ENCODE data around the gene PPP2R2B. TPM values are rescaled to one million over a fixed set of nuclear protein-coding genes. Genes with fewer than 3 reads are reported as not detected.

The PPP2R2B gene
- polyA plus RNA-seq, 1 donor (not counting 4 experiments of a cell fraction or from before 2014, with no cell fraction given), result 0.33 TPM

DNA sequence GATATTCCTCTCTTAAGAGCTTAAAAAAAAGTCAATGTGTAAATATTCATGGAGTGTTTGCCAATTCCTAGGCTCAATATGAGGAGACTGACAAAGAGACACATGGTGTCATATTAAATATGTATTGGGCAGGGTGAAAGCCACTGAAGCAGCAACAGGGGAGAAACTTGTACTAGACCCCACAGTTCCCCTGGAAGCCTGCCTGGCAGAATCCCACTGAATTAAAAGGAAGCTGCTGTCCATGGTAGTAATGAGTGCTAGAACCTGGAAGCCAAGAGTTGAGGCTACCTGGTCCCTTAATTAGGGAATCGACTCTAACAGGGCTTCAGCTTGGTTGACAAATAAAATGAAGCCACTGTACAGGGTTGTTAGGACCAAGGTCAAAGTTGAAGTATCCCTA lies 233.2 kb downstream of the PPP2R2B start:
- Histone ChIP-seq H3K4me3 (ENCODE audit: control insufficient read depth in 2 of 3, extremely low read depth in 1 of 3, insufficient read depth in 2 of 3, low read depth in 1 of 3, low read length in 3 of 3) (no peak overlapping the region), H3K27ac (ENCODE audit: control insufficient read depth, insufficient read depth, low read length) (no peak overlapping the region), H3K27me3 (ENCODE audit: control insufficient read depth, extremely low read depth, insufficient read depth, low read length) (no peaks in the 10 kb centered on the region), H4K20me1 (ENCODE audit: control insufficient read depth, extremely low read depth, insufficient read depth, low read length) (no peaks in the 10 kb centered on the region), H3K4me2 (ENCODE audit: control insufficient read depth, extremely low read depth, insufficient read depth, low read depth, low read length) (no peak overlapping the region), H3K79me2 (ENCODE audit: control insufficient read depth, insufficient read depth, low read length) (no peaks in the 10 kb centered on the region), H3K9me3 (ENCODE audit: control insufficient read depth, low read depth, low read length) (no peaks in the 10 kb centered on the region), H3K9ac (ENCODE audit: control insufficient read depth, extremely low read depth, insufficient read depth, low read length) (no peak overlapping the region), H2AFZ (ENCODE audit: control insufficient read depth, low read length) (no peak overlapping the region), H3K36me3 (ENCODE audit: control insufficient read depth in 2 of 2, extremely low read depth in 1 of 2, insufficient read depth in 2 of 2, low read length in 2 of 2) (no peaks in the 10 kb centered on the region), H3K4me1 (ENCODE audit: control insufficient read depth, extremely low read depth, insufficient read depth, low read length) (no peaks in the 10 kb centered on the region), H3K9me1 (ENCODE audit: control insufficient read depth, extremely low read depth, insufficient read depth, low read length) (no peaks in the 10 kb centered on the region)
- FAIRE-seq (no peak), DNase-seq (ENCODE audit: low read depth, low spot score) (no peak)
- TF ChIP-seq, protein P1, sequence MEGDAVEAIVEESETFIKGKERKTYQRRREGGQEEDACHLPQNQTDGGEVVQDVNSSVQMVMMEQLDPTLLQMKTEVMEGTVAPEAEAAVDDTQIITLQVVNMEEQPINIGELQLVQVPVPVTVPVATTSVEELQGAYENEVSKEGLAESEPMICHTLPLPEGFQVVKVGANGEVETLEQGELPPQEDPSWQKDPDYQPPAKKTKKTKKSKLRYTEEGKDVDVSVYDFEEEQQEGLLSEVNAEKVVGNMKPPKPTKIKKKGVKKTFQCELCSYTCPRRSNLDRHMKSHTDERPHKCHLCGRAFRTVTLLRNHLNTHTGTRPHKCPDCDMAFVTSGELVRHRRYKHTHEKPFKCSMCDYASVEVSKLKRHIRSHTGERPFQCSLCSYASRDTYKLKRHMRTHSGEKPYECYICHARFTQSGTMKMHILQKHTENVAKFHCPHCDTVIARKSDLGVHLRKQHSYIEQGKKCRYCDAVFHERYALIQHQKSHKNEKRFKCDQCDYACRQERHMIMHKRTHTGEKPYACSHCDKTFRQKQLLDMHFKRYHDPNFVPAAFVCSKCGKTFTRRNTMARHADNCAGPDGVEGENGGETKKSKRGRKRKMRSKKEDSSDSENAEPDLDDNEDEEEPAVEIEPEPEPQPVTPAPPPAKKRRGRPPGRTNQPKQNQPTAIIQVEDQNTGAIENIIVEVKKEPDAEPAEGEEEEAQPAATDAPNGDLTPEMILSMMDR (optimal IDR thresholded peaks at IDR 0.05 in 1 of 3, IDR thresholded peaks at IDR 0.05 in 1 of 3, conservative IDR thresholded peaks at IDR 0.05 in 1 of 3; ENCODE audit: extremely low read depth in 1 of 3, insufficient read depth in 2 of 3, low read length in 3 of 3), result no peak
- dilution Hi-C loops (cut with MboI; ENCODE audit: extremely low pct_ligation_motif_present, low sequenced_read_pairs), result no loop called here

DNA sequence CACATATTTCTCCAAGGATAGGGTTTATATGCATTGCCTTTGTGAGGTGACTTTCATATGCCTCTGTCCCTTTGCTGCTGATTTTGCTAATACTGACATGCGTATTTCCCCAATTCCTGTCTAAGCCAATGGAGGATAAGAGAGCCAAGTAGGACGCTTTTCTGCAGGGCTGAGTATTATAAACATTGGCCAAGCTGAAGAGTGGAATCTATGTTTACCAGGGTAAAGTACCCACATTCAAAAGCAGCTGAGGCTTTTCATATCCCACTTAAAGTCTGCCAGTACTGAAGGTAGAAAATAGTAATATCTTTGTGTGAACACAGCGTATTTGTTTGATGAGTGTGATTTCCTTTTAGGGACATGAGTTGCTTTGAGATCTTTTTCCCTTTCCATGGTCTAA lies 233.7 kb downstream of the PPP2R2B start:
- TF ChIP-seq, protein P1 (optimal IDR thresholded peaks at IDR 0.05 in 1 of 3, IDR thresholded peaks at IDR 0.05 in 1 of 3, conservative IDR thresholded peaks at IDR 0.05 in 1 of 3; ENCODE audit: extremely low read depth in 1 of 3, insufficient read depth in 2 of 3, low read length in 3 of 3), result no peak
- no peak overlapping the region for H3K4me3 ChIP-seq (ENCODE audit: control insufficient read depth in 2 of 3, extremely low read depth in 1 of 3, insufficient read depth in 2 of 3, low read depth in 1 of 3, low read length in 3 of 3)
- no peaks in the 10 kb centered on the region for H3K79me2 ChIP-seq (ENCODE audit: control insufficient read depth, insufficient read depth, low read length)
- no peak overlapping the region for H3K9ac ChIP-seq (ENCODE audit: control insufficient read depth, extremely low read depth, insufficient read depth, low read length)
- H3K27me3 ChIP-seq (ENCODE audit: control insufficient read depth, extremely low read depth, insufficient read depth, low read length), result no peaks in the 10 kb centered on the region
- H3K9me1 ChIP-seq (ENCODE audit: control insufficient read depth, extremely low read depth, insufficient read depth, low read length), result no peaks in the 10 kb centered on the region
- dilution Hi-C loops (cut with MboI; ENCODE audit: extremely low pct_ligation_motif_present, low sequenced_read_pairs), result no loop called here
- H3K9me3 ChIP-seq (ENCODE audit: control insufficient read depth, low read depth, low read length), result no peaks in the 10 kb centered on the region
- FAIRE-seq, result no peak
- H4K20me1 ChIP-seq (ENCODE audit: control insufficient read depth, extremely low read depth, insufficient read depth, low read length), result no peaks in the 10 kb centered on the region
- H3K27ac ChIP-seq (ENCODE audit: control insufficient read depth, insufficient read depth, low read length), result no peak overlapping the region
- no peak overlapping the region for H2AFZ ChIP-seq (ENCODE audit: control insufficient read depth, low read length)
- DNase-seq (ENCODE audit: low read depth, low spot score), result no peak
- H3K4me2 ChIP-seq (ENCODE audit: control insufficient read depth, extremely low read depth, insufficient read depth, low read depth, low read length), result no peak overlapping the region
- H3K4me1 ChIP-seq (ENCODE audit: control insufficient read depth, extremely low read depth, insufficient read depth, low read length), result no peaks in the 10 kb centered on the region
- no peaks in the 10 kb centered on the region for H3K36me3 ChIP-seq (ENCODE audit: control insufficient read depth in 2 of 2, extremely low read depth in 1 of 2, insufficient read depth in 2 of 2, low read length in 2 of 2)
